HS-27A (cell line): ENCODE results near the gene ADAT3.
"Not testable (repeated sequence)": the region's sequence is repeated elsewhere in the genome, so short reads cannot be mapped to it uniquely, and the experiment has no call there.

ENCODE experiments used
- DNase-seq: peaks from one replicate; pipeline ENCODE4 v3.0.0-alpha.2; 2012; ENCODE audit warnings: low read depth, missing footprints

The ADAT3 gene

DNA sequence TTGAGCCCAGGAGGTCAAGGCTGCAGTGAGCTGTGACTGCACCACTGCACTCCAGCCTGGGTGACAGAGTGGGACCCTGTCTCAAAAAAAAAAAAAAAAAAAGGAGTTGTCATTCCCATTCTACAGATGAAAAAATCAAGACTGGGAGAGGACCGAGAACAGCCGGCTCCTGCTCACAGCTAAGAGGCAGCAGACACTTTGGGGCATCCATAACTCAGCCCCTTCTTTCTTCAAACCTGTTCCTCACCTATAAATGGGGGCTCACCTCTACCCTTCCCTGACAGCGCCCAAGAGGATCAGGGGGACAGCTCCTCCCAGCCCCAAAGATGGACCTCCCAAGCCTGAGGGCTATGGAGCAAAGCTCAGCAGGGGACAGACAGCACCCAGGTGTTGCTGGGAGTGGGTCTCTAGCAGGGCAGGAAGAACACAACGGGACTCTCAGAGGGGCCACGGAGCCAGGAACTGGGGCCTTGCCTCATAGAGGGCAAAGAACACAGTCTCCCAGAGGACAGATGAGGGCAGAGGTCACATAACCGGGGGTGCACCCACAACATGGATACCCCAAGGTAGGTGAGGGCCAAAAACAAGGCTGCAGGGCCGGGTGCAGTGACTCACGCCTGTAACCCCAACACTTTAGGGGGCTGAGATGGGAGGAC, 38.4 kb upstream of the ADAT3 start:
- no peak for DNase-seq

DNA sequence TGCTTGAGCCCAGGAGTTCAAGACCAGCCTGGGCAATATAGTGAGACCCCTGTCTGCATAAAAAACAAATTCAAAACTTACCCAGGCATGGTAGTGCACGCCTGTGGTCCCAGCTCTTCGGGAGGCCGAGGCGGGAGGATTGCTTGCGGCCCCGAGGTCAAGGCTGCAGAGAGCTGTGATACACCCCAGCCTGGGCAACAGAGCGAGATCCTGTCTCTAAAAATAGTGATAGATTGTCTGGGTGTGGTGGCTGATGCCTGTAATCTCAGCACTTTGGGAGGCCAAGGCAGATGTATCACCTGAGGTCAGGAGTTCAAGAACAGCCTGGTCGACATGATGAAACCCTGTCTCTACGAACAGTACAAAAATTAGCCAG, 37.9 kb upstream of the ADAT3 start:
- DNase-seq: no peak

DNA sequence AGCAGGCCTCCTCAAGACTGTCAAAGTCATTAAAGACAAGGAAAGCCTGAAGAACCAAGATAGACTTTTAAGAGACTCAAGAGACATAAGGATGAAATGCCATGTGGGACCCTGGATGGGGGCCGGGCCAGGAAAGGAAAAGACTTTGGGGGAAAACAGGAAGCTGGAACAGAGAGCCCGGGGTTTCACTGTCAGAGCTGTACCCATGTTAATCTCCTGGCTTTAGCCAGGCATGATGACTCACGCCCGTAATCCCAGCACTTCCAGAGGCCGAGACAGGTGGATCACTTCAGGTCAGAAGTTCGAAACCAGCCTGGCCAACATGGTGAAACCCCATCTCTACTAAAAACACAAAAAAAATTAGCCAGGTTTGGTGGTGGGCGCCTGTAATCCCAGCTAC, 36.2 kb upstream of the ADAT3 start:
- DNase-seq: no peak

DNA sequence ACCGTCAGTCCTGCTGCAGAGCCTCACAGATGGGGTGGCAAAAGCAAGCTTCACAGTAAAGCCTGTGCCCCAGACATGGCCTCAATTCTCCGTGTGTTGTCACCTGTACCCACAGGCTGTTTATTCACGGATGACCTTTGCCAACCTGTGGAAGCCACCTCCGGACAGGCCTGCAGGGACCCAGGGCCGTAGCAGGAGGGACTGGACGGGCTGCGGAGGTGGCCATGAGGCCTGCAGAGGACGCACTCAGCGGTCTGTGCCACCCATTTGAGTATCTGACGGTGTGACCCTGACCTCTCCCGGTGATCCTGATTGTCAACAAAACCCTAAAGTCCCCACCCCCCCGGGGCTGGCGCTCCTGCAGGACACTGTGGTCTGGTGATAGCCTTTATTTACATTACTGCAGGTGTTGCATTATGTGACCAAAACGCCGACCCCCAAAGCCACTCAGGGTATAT, 34.0 kb upstream of the ADAT3 start:
- DNase-seq: no peak

DNA sequence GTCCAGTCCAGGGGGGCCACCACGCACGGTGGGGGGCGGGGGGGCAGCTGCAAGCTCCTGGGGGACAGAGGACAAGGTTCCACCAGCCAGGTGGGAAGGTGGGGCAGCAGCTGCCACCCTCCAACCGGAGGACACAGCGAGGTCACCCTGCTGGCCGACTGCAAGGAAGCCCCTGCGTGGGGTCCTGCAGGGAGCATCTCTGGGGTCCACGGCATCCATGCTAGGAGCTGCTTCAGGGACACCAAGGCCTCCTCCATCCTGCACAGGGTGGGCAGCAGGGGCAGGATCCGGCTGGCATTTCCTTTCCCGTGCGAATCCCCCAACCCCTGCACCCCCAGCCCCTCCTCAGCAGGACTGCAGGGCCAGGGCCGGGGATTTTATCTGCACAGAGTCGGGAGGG, 33.6 kb upstream of the ADAT3 start:
- no peak for DNase-seq

DNA sequence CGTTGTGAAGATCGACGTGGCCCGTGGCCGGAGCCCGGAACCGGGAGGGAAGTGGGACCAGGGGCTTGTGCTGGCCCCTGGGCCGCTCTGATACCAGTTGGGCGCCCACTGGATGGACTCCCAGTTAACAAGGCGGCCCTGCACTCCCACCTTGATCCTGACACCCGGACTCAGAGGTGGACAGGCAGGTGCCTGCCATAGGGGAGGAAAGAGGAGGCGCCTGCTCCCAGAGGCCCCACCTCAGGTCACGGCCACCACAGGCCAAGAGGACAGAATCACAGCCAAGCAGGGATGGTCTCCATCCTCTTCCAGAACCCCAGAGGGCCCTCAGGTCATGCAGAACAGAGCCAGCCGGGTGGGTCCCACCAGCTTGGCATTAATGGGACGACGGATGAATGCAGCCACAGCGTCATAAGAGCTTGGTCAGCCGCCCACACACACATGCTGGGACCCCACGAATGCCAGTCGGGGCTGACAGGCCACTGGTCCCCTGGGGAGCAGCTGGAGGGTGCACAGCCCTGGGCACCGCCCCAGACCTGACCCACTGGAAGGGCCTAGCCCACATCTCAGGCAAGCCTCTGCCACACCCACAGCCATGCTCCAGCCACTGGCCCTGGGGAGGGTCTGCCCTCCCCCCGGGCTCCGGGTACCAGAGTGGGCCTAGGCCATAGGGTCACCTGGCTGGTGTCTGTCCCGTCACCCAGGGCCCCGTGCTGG, 32.2 kb upstream of the ADAT3 start:
- DNase-seq: no peak

DNA sequence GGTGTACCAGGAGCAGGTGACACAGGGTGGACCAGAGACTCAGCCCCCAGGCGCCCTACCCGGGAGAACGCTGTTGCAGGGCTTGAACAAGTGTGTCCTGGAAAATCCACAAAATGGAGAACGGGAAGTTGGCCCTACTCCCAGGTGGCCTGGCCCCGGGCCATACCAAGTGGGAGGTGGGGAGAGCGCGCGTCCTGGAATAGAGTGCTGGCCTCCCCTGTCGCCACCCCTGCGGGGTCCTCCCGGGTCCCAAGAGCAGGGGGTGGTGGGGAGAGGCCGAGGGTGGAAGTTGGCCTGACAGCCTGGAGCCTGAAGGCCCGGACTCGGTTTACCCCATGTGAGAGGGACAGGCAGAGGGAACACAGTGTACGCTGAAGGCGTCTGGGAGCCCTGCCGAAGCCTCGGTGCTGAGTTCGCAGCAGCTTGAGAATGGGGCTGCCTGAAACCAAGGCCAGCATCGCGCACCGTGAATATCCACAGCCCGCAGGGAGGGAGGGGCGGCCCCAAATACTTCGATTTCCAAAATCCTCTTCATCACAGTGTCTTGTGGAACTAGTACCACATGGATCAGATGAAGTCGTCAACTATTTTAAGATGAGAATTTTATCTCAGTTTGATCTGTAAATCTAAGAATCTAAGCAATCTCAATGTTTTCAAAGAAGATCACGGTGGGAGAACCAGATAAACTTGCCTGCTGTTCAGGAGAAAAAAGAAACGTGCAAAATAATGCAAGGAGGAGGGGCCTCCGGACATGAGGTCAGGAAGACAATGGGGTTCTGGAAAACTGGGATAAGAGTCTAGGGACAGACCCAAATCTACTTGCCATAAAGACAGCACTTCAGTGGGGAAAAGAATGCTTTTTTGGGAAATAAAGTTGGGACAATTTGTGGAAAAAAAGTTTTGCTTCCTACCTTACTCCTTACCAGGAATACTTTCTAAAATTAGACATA, 31.4 kb upstream of the ADAT3 start:
- DNase-seq: no peak

DNA sequence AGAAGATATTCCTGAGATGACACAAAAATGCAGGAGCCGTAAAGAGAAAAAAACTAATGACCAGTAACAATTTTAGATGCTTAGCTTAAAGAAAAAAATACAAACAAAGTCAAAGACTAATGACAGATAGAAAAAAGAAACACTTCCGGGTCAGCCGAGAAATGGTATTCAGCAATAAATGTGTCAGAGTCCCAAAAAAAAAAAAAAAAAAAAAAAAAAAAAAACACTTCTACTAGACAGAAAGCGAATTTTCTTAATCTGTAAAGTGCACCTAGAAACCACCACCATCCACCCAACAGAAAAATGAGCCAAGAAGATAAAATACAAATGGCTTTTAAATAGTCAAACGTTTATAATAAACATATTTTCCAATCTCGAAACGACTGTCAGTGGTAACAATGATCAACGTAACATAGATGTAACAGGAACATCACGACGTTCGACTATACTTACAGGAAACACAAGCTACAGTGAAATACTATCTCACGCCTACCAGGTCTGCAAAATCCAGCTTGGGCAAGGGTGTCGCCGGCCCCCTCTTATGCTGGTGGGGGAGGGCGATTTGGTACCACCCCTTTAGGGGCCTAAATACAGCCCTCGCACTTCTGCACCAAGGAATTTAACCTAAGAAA, 30.5 kb upstream of the ADAT3 start:
- no peak for DNase-seq

DNA sequence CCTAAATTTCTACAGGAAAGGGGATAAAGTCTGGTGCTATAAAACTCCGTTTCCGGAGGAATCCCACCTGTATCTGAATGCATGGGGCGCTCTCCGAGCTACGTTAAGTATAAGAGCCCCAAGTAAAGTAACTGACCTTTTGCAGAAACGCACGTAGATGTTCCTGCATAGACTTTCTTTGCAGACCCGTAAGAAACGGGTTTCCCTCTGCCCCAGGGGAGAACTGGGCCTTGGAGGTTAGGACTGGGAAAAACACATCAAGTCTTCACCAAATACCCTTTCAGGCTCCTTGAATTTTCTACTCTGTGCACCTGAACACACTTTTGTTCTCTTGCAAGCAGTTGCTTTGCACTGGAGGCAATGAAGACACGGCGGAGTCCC, 29.9 kb upstream of the ADAT3 start:
- not testable (repeated sequence) for DNase-seq

DNA sequence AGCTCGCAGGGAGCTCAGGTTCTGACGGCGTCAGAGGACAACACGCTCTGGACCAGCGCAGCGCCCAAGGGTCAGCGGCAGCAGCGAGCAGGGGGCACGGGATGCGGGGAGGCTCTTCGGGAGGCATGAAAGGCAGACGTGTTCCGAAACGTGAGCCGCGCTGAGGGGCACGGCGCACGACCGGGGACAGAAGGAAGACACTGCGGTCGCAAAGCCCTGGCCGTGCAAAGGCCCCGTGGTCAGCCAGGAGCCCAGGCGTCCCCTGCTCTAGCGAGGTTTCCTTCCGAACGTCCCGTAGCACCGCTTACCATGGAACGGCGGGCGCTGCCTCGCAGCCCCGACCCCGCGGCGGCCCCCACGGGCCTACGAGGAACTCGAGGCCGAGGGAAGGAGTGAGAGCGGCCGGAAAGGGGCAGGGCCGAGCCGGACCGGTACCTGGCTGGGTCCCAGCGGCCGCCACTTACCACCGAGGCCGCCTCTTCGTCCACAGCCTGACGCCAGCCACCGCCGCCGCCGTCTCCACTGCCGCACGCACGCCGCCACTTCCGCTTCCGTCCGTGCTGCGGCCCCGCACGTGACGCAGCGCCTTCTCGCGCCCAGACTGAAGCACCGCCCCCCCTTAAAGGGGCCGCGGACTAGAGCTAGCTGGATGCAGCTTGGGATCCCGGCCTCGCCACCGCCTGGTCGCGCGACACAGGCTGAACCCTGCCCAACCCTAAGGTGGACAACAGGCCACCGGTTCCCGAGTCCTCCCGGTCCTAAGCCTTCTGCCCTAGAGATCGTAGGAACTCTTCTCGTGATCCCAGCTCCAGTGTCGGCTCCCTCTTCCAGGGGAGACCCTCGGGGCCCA, 29.3 kb upstream of the ADAT3 start:
- no peak for DNase-seq

DNA sequence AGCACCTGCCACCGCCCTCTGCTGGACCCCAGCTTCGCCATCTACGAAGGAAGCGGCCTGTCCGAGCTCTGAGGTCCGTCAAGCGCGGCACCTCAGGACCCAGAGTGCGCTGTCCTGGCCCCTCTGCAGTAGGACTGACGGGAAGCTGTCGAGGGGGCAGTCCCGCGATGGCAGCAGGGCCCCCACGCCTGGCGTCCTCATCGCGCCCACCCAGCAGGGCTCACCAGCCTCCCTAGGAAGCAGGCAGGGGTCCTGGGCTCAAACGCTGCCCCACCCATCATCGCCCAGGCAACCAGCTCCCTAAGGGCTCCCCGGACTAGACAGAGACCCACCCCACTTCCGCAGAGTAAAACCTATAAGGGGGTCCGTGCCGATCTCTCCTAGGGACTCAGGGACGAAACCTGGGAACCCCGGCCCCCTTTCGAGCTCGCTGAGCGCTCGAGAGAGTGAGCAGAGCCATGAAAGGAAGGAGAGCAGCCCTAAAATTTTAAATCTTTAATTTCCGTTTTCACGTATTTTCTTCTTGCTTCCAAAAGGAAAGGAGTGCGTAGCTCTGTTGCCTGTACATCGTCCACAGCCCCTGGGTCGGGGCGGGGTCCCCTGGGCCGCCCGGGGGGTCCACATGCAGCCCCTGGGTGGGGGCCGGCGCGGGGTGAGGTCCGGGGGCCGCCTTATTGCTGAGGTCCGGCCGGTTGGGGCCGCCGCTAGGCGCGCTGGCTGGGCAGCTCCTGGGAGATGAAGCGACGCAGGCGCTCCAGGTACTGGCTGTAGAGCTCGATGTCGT, 28.5 kb upstream of the ADAT3 start:
- DNase-seq: not testable (repeated sequence)

DNA sequence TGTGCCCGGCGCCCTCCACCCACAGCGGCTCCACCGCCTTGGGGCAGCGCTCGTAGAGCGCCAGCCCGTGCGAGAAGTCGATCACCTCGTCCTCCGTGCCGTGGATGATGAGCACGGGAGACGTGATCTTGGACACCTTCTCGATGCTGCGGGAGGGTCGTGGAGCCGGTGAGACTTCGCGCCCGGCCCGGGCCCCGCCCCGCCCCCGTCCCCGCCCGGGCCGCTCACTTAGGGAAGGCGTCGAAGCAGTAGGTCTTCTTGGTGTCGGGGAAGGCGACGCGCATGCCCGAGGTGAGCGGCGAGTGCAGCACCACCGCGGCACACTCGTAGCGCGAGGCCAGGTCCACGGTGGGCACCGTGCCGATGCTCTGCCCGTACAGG, 27.9 kb upstream of the ADAT3 start:
- not testable (repeated sequence) for DNase-seq

DNA sequence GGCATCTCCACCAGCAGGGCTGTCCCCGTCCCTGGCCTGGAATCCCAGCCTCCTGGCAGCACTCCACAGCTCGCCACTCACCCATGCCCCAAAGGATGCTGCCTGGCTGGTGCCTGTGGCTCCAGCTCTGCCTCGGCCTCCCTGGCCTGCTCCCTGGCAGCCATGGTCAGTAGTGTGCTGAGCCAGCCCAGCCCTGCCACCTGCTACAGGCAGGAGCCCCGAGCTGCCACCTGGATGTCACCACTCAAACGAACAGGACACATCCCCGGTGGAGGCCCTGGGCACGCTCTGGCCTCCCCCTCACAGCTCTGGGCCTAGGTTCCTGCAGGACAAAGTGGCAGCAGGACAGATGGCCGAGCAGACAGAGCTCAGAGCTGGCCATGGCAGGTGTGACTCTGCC, 26.6 kb upstream of the ADAT3 start:
- not testable (repeated sequence) for DNase-seq

DNA sequence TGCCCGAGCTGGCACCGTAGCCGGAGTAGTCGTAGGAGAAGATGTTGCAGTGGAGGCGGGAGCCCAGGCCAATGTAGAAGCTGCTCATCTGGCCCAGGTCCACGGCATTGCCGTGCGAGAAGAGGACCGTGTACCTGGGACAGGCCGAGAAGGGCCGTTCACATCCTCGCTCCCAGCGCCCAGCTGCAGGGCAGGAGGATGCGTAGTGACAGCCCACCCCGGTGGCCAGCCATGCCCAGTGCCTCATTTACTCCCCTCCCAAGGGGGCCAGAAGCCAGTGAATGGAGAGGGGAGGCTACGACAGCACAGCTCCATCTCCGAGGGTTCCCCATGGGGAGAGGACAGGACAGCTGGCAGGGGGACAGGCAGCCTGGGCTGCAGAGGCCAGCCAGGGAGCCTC, 25.2 kb upstream of the ADAT3 start:
- not testable (repeated sequence) for DNase-seq

DNA sequence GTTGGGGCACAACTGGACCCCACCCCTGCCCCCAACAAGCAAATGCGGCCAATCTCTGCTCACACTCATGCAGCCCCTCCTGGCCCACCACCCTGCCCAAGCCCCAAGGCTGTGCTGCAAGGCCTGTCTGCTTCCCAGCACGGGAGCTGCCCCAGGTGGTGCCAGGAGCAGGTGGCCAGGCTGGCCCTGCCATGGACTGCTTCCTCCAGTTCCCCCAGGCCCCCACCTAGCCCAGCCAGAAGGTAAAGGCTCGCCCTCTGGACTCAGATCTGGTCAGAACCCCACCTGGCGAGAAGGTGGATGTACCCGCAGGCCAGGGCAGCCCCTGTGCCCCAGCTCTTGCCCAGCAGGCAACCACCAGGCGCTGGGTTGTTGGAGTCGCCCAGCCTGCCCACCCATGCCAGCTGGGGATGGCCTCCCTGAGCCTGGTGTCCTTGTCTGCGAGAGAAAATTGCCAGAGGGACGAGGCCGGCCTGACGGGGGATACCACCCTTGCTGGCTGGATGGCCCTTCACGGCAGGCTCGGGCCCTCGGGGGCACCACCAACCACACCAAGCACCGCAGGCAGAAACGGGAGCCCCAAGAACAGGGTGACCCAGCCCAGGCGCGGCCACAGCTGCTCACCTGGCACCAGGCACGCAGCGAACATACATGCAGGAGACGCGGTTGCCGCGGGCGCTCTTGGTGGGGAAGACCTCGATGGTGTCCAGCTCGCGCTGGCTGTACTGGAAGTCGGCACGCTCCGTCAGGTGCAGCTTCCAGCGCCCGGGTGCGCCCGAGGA, 24.4 kb upstream of the ADAT3 start:
- no peak for DNase-seq

DNA sequence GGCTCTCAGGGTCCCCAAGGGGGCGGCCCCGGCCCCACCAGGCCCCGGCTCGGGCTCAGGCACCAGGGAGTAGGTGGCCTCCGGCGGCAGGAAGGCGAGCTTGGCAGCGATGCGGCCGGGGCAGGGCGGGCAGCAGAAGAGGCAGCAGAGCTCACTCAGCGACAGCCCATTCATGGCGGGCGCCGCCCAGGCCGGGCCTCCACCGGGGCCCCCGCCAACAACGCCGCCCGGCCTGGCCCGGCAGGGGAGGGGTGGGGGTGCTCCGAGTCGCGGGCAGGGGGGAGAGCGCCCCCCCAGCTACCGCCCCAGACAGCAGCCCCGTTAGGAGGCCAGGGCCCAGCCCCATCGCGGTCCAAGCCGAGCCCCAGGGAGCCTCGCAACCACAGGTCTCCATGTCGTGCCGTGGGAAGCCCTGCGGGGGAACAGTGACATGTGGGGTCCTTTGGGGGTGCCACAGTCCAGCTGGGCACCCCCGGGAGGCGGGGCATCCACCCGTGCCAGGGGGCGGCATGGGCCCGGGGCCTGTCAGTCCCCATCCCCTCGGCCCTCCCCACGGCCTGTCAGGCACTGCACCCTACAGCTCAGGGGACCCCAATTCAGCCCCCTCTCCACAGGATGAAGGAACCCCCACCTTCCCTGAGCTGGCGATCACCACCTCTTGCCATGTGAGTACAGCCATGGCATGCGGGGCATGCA, 23.7 kb upstream of the ADAT3 start:
- not testable (repeated sequence) for DNase-seq

DNA sequence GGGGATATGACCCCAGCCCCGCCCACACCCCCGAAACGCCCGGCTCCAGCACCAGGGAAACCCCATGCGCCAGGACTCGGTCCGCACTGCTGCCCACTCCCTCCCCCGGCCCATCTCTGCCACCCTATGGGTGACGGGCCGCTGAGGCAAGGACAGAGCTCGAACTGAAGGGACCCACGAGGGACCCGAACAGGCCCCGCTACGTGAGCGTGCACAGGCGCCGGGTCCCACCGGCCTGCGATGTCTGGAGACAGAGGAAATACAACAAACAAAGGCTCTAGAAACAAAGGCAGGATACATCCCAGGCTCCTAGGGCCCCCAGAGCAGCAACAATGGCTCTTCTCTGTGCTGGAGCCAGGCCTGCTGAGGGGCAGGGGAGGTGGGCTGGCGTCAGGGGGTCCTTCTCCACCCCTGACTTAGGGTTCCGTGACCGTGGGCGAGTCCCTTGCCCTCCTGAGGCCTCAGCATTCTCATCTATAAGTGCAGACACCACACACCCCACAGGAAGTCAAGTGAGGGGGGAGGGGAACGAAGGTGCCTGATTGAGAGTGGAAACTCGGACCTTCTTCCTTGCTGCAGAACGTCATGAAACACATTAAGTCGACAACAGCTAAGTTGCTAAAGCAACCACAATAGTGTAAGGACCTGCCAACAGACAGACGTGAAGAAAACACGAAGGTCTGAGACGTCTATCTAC, 23.0 kb upstream of the ADAT3 start:
- no peak for DNase-seq
